Measurements from ENCODE around the gene FRMD4A.
"Not testable (repeated sequence)": the region's sequence is repeated elsewhere in the genome, so short reads cannot be mapped to it uniquely, and the experiment has no call there.

The FRMD4A gene

GRCh38 chr10:14048930-14049613 lies 281.7 kb downstream of the FRMD4A start:
- Histone ChIP-seq H3F3A (ENCODE audit: insufficient read depth) (no peaks in the 10 kb centered on the region), H3K27ac (ENCODE audit: low read depth, low read length) (no peak overlapping the region), H3K9ac (ENCODE audit: low read length) (no peak overlapping the region)

GRCh38 chr10:14047431-14047830 lies 283.3 kb downstream of the FRMD4A start:
- no peaks in the 10 kb centered on the region for H4K20me1 ChIP-seq (ENCODE audit: low read depth, low read length)
- no peaks in the 10 kb centered on the region for H3K27me3 ChIP-seq (ENCODE audit: low read length)
- H3K4me3 ChIP-seq (ENCODE audit: insufficient read depth, low read length, poor library complexity, severe bottlenecking): no peak overlapping the region
- H3K9me2 ChIP-seq (replicated peaks; ENCODE audit: insufficient read depth, low read length): no peaks in the 10 kb centered on the region; the same call in 1 of the 2 replicates
- no peaks in the 10 kb centered on the region for H3K36me3 ChIP-seq (ENCODE audit: low read length)
- H3K79me2 ChIP-seq (ENCODE audit: insufficient read depth, low read length): no peaks in the 10 kb centered on the region
- no peak for TF ChIP-seq CTCF (IDR thresholded peaks at IDR 0.05; ENCODE audit: insufficient read depth, low read length, poor library complexity, severe bottlenecking)
- no peak for TF ChIP-seq EZH2phosphoT487 (conservative IDR thresholded peaks at IDR 0.05; ENCODE audit: low read length)
- H3F3A ChIP-seq (ENCODE audit: insufficient read depth): no peaks in the 10 kb centered on the region
- H2AFZ ChIP-seq (ENCODE audit: low read depth, low read length, severe bottlenecking): no peak overlapping the region
- H3K27ac ChIP-seq (ENCODE audit: low read depth, low read length): no peak overlapping the region
- H3K9ac ChIP-seq (ENCODE audit: low read length): no peak overlapping the region
- H3K4me2 ChIP-seq (ENCODE audit: low read depth, low read length, poor library complexity, severe bottlenecking): no peak overlapping the region
- no peaks in the 10 kb centered on the region for H3K9me3 ChIP-seq (ENCODE audit: insufficient read depth, low read length)

More at GRCh38 chr10:14048930-14049613, 281.7 kb downstream of the FRMD4A start:
- no peaks in the 10 kb centered on the region for H3K27me3 ChIP-seq (ENCODE audit: low read length)
- H3K9me3 ChIP-seq (ENCODE audit: insufficient read depth, low read length): no peaks in the 10 kb centered on the region
- H3K9me2 ChIP-seq (replicated peaks; ENCODE audit: insufficient read depth, low read length): no peaks in the 10 kb centered on the region; the same call in 1 of the 2 replicates
- H2AFZ ChIP-seq (ENCODE audit: low read depth, low read length, severe bottlenecking): no peak overlapping the region
- H3K4me2 ChIP-seq (ENCODE audit: low read depth, low read length, poor library complexity, severe bottlenecking): no peak overlapping the region
- no peaks in the 10 kb centered on the region for H3K79me2 ChIP-seq (ENCODE audit: insufficient read depth, low read length)
- no peak overlapping the region for H3K4me3 ChIP-seq (ENCODE audit: insufficient read depth, low read length, poor library complexity, severe bottlenecking)
- no peaks in the 10 kb centered on the region for H4K20me1 ChIP-seq (ENCODE audit: low read depth, low read length)
- TF ChIP-seq EZH2phosphoT487 (conservative IDR thresholded peaks at IDR 0.05; ENCODE audit: low read length) (no peak), CTCF (IDR thresholded peaks at IDR 0.05; ENCODE audit: insufficient read depth, low read length, poor library complexity, severe bottlenecking) (no peak)
- H3K36me3 ChIP-seq (ENCODE audit: low read length): no peaks in the 10 kb centered on the region

- H2AFZ ChIP-seq (ENCODE audit: low read depth, low read length, severe bottlenecking); H3K36me3 ChIP-seq (ENCODE audit: low read length); H4K20me1 ChIP-seq (ENCODE audit: low read depth, low read length); H3F3A ChIP-seq (ENCODE audit: insufficient read depth); H3K9me3 ChIP-seq (ENCODE audit: insufficient read depth, low read length); H3K79me2 ChIP-seq (ENCODE audit: insufficient read depth, low read length); H3K9ac ChIP-seq (ENCODE audit: low read length); H3K4me2 ChIP-seq (ENCODE audit: low read depth, low read length, poor library complexity, severe bottlenecking); H3K4me3 ChIP-seq (ENCODE audit: insufficient read depth, low read length, poor library complexity, severe bottlenecking); H3K27me3 ChIP-seq (ENCODE audit: low read length); H3K27ac ChIP-seq (ENCODE audit: low read depth, low read length); H3K9me2 ChIP-seq (replicated peaks; ENCODE audit: insufficient read depth, low read length): not testable (repeated sequence)
Measured at GRCh38 chr10:14042051-14042450, 288.7 kb downstream of the FRMD4A start.

- Histone ChIP-seq H2AFZ (ENCODE audit: low read depth, low read length, severe bottlenecking) (no peak overlapping the region), H4K20me1 (ENCODE audit: low read depth, low read length) (no peaks in the 10 kb centered on the region)
- TF ChIP-seq EZH2phosphoT487 (conservative IDR thresholded peaks at IDR 0.05; ENCODE audit: low read length) (no peak), CTCF (IDR thresholded peaks at IDR 0.05; ENCODE audit: insufficient read depth, low read length, poor library complexity, severe bottlenecking) (no peak)
Measured at GRCh38 chr10:14040787-14041631, 289.7 kb downstream of the FRMD4A start.

More at GRCh38 chr10:14040787-14041631, 289.7 kb downstream of the FRMD4A start:
- Histone ChIP-seq H3K9me2 (replicated peaks; ENCODE audit: insufficient read depth, low read length) (no peaks in the 10 kb centered on the region), H3K36me3 (ENCODE audit: low read length) (no peaks in the 10 kb centered on the region), H3K27me3 (ENCODE audit: low read length) (no peaks in the 10 kb centered on the region), H3K79me2 (ENCODE audit: insufficient read depth, low read length) (no peaks in the 10 kb centered on the region), H3K4me2 (ENCODE audit: low read depth, low read length, poor library complexity, severe bottlenecking) (no peak overlapping the region), H3K9me3 (ENCODE audit: insufficient read depth, low read length) (no peaks in the 10 kb centered on the region), H3K9ac (ENCODE audit: low read length) (no peak overlapping the region), H3K4me3 (ENCODE audit: insufficient read depth, low read length, poor library complexity, severe bottlenecking) (no peak overlapping the region), H3F3A (ENCODE audit: insufficient read depth) (no peaks in the 10 kb centered on the region), H3K27ac (ENCODE audit: low read depth, low read length) (no peak overlapping the region)

All from SU-DHL-6 (cell line).